ENCODE results near the gene VTI1B. TPM values are rescaled to one million over a fixed set of nuclear protein-coding genes. Genes with fewer than 3 reads are reported as not detected.
A peak's percentile ranks its signal among the peaks of the same experiment; 100 is the strongest.

VTI1B gene, protein sequence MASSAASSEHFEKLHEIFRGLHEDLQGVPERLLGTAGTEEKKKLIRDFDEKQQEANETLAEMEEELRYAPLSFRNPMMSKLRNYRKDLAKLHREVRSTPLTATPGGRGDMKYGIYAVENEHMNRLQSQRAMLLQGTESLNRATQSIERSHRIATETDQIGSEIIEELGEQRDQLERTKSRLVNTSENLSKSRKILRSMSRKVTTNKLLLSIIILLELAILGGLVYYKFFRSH
- total RNA-seq (2014; rRNA removed; shearing (Covaris generic)) (41.5 and 50.5 TPM in 2 replicates), total RNA-seq (2022) (80.2 and 93.3 TPM in 2 replicates), Bru-seq, nascent RNA (percentile 73 among the genes with signal in this experiment), BruChase-seq, experiment 1, labeled RNA remaining after a 6-hour chase (percentile 94 among the genes with signal in this experiment), BruChase-seq, experiment 2, labeled RNA remaining after a 2-hour chase (percentile 87 among the genes with signal in this experiment)
- long read RNA-seq, full-length matches to known transcripts: 65 of 86 reads
- long read RNA-seq, partial matches to known transcripts: 3 of 86 reads
- long read RNA-seq, other reads (novel, unspliced or antisense): 18 of 86 reads

DNA sequence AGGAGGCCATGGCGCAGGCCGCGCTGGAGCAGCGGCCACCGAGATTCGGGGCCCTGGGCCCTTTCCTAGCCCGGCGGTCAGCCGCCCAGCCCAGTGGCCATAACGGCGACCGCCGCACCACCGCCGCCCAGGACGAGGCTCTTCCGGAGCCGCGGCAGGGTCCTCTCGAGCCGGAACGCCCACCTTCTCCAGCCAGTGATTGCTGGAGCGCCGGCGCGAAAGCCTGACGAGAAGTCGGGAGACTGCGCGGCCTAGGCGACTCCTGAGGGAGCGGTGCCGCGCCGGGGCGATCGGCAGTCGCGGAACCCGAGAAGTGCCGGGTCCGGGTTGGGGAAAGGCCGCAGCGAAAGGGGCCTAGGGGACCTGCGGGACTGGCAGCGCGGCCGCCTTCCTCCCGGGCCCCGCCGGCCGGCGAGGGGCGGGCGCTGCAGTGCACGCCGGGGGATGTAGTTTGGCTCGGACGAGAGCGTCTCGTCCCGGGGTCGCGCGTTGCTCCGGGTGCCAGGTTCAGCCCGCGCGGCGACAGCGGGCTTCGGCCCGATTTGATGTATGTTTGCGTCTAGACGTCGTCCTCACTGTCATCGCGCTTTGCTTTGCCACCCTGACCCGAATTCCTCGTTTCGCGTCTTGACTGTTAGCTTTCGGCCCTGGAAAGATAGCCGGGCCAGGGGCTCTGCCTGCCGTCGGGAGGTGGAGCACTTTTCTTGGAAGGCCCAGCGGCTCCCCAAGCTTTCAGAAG, at the start of gene VTI1B:
Gene VTI1B, minus strand, starts transcription at position 153 of the 739 bp plus-strand sequence. Its CDS starts 143 bp downstream, at position 10.
- no TSS peak for BruUV-seq (replicated peaks)
- H3K27ac ChIP-seq (ENCODE audit: low read depth, low read length, poor library complexity, severe bottlenecking): peak within 1 kb of the TSS; percentile 53
- H3K4me3 ChIP-seq (ENCODE audit: low read depth, low read length, poor library complexity, severe bottlenecking): peak within 1 kb of the TSS; percentile 82
- peak within 1 kb of the TSS; percentile 83 for H2AFZ ChIP-seq (ENCODE audit: low read length)
- TF ChIP-seq, protein P1, sequence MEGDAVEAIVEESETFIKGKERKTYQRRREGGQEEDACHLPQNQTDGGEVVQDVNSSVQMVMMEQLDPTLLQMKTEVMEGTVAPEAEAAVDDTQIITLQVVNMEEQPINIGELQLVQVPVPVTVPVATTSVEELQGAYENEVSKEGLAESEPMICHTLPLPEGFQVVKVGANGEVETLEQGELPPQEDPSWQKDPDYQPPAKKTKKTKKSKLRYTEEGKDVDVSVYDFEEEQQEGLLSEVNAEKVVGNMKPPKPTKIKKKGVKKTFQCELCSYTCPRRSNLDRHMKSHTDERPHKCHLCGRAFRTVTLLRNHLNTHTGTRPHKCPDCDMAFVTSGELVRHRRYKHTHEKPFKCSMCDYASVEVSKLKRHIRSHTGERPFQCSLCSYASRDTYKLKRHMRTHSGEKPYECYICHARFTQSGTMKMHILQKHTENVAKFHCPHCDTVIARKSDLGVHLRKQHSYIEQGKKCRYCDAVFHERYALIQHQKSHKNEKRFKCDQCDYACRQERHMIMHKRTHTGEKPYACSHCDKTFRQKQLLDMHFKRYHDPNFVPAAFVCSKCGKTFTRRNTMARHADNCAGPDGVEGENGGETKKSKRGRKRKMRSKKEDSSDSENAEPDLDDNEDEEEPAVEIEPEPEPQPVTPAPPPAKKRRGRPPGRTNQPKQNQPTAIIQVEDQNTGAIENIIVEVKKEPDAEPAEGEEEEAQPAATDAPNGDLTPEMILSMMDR (conservative IDR thresholded peaks at IDR 0.05; ENCODE audit: low read length): no peak; the same call in 1 of the 2 replicates
- TF ChIP-seq EZH2phosphoT487 (IDR thresholded peaks at IDR 0.05; ENCODE audit: borderline replicate concordance, low read depth, low read length): no peak
- H3K9me3 ChIP-seq (ENCODE audit: low read length): no peaks in the 10 kb centered on the region
- H4K20me1 ChIP-seq (ENCODE audit: insufficient read depth, low read length): peaks cover 13% of the 10 kb centered on the region
- peaks cover 26% of the 10 kb centered on the region for H3K79me2 ChIP-seq (ENCODE audit: insufficient read depth, low read depth, low read length)
- H3K9me2 ChIP-seq (ENCODE audit: insufficient read depth, low read length): no peaks in the 10 kb centered on the region
- DNase-seq (ENCODE audit: low spot score): peak; percentile 84
- H3K4me2 ChIP-seq (ENCODE audit: low read length): peak within 1 kb of the TSS; percentile 87
- H3K4me1 ChIP-seq (ENCODE audit: insufficient read depth, low read length, poor library complexity, severe bottlenecking): peaks cover 20% of the 10 kb centered on the region
- ChIA-PET POLR2A (interaction anchor here (1.0 to 1.2 kb wide), 2 partner anchors 78 to 317 kb away, joined by 3 read pairs; no protein-coding TSS in a partner anchor), CTCF (ENCODE audit: unreplicated experiment) (no interaction called here)
- intact Hi-C loops (cut with micrococcal nuclease; ENCODE audit: unreplicated experiment): loop anchor here (2.0 kb wide), 1 partner anchor 20 kb away; the partner anchor contains the start of gene RDH11
- peaks cover 34% of the 10 kb centered on the region for H3K36me3 ChIP-seq (ENCODE audit: insufficient read depth, low read length)

GRCh38 chr14:67722293-67722692, 47.9 kb upstream of the VTI1B start:
- Histone ChIP-seq H3K4me3 (ENCODE audit: low read depth, low read length, poor library complexity, severe bottlenecking) (no peak overlapping the region), H3K79me2 (ENCODE audit: insufficient read depth, low read depth, low read length) (no peaks in the 10 kb centered on the region), H3K27ac (ENCODE audit: low read depth, low read length, poor library complexity, severe bottlenecking) (no peak overlapping the region), H3K36me3 (ENCODE audit: insufficient read depth, low read length) (no peaks in the 10 kb centered on the region), H3K4me2 (ENCODE audit: low read length) (no peak overlapping the region), H3K9me2 (ENCODE audit: insufficient read depth, low read length) (no peaks in the 10 kb centered on the region), H4K20me1 (ENCODE audit: insufficient read depth, low read length) (no peaks in the 10 kb centered on the region), H3K9me3 (ENCODE audit: low read length) (no peaks in the 10 kb centered on the region), H2AFZ (ENCODE audit: low read length) (no peak overlapping the region), H3K4me1 (ENCODE audit: insufficient read depth, low read length, poor library complexity, severe bottlenecking) (no peaks in the 10 kb centered on the region)
- intact Hi-C loops (cut with micrococcal nuclease; ENCODE audit: unreplicated experiment): no loop called here
- BruUV-seq (replicated peaks): no TSS peak
- ChIA-PET POLR2A (interaction anchor here (0.8 to 1.9 kb wide), 3 partner anchors 9 to 26 kb away, joined by 4 to 7 read pairs (median 6); no protein-coding TSS in a partner anchor), CTCF (ENCODE audit: unreplicated experiment) (no interaction called here)
- TF ChIP-seq, protein P1 (conservative IDR thresholded peaks at IDR 0.05; ENCODE audit: low read length): no peak
- TF ChIP-seq EZH2phosphoT487 (IDR thresholded peaks at IDR 0.05; ENCODE audit: borderline replicate concordance, low read depth, low read length): no peak
- DNase-seq (ENCODE audit: low spot score): no peak

Data from OCI-LY7 (cell line).